CD14-positive monocyte (primary cell): ENCODE data around the gene ZBTB37. TPM values are rescaled to one million over a fixed set of nuclear protein-coding genes. Genes with fewer than 3 reads are reported as not detected.
"Not testable (repeated sequence)": the region's sequence is repeated elsewhere in the genome, so short reads cannot be mapped to it uniquely, and the experiment has no call there.

Experiments
- DNase-seq, 3 donors: peaks; one replicate each; pipeline ENCODE4 v3.0.0-alpha.2; 2011 to 2022
- H2AFZ ChIP-seq: 2 replicates; pipeline ENCODE4 v1.6.0; 2012; ENCODE audit warnings: mild to moderate bottlenecking, low read depth, low read length, inconsistent platforms; ENCODE audit not compliant: insufficient read depth, poor library complexity, severe bottlenecking
- H3K27ac ChIP-seq, 2 donors: 1 replicate in 1 of 2; 2 replicates in 1 of 2; pipeline ENCODE4 v1.5.1; 2012 to 2013; ENCODE audit warnings: low read length in 2 of 2, control low read depth in 1 of 2, inconsistent platforms in 1 of 2, low read depth in 1 of 2, mild to moderate bottlenecking in 1 of 2
- H3K27me3 ChIP-seq, 2 donors: one replicate each; pipeline versions ENCODE4 v1.6.0 to v1.6.1; 2011 to 2013; ENCODE audit warnings: low read length in 2 of 2; ENCODE audit not compliant: control insufficient read depth in 2 of 2, insufficient read depth in 2 of 2
- H3K36me3 ChIP-seq, 2 donors: replicated peaks in 1 of 2; 1 replicate in 1 of 2; 2 replicates in 1 of 2; pipeline versions ENCODE4 v1.5.1 to v1.6.1; 2012 to 2013; ENCODE audit warnings: low read length in 2 of 2, control low read depth in 1 of 2, inconsistent platforms in 1 of 2, mild to moderate bottlenecking in 1 of 2; ENCODE audit not compliant: insufficient read depth in 2 of 2, control insufficient read depth in 1 of 2
- H3K4me1 ChIP-seq, 2 donors: 1 replicate in 1 of 2; 2 replicates in 1 of 2; pipeline versions ENCODE4 v1.5.1 to v1.6.1; 2012 to 2013; ENCODE audit warnings: low read length in 2 of 2, control low read depth in 1 of 2, inconsistent platforms in 1 of 2, mild to moderate bottlenecking in 1 of 2, moderate library complexity in 1 of 2; ENCODE audit not compliant: insufficient read depth in 2 of 2, control insufficient read depth in 1 of 2
- H3K4me2 ChIP-seq: replicated peaks from 2 replicates; pipeline ENCODE3; 2012; ENCODE audit warnings: low read length, moderate library complexity, mild to moderate bottlenecking; ENCODE audit not compliant: poor library complexity, severe bottlenecking; ENCODE audit errors: extremely low read depth
- H3K4me3 ChIP-seq, 3 experiments: fragments of 200-600 bp in 1 of 3; sonication (generic) in 1 of 3; replicated peaks in 1 of 3; 1 replicate in 2 of 3; 2 replicates in 1 of 3; pipeline ENCODE4 v1.5.1; 2011 to 2013; ENCODE audit warnings: low read length in 3 of 3, mild to moderate bottlenecking in 3 of 3, control low read depth in 2 of 3, low read depth in 2 of 3, inconsistent platforms in 1 of 3, moderate library complexity in 1 of 3
- H3K79me2 ChIP-seq: 2 replicates; pipeline ENCODE4 v1.6.0; 2012; ENCODE audit warnings: mild to moderate bottlenecking, control low read depth, inconsistent platforms, low read length, moderate library complexity; ENCODE audit not compliant: insufficient read depth
- H3K9ac ChIP-seq: 2 replicates; pipeline ENCODE4 v1.6.0; 2017; ENCODE audit warnings: low read length, mild to moderate bottlenecking; ENCODE audit not compliant: insufficient read depth, poor library complexity, severe bottlenecking
- H3K9me3 ChIP-seq, 2 donors: replicated peaks in 1 of 2; 1 replicate in 1 of 2; 2 replicates in 1 of 2; pipeline versions ENCODE4 v1.5.1 to v1.6.1; 2012 to 2013; ENCODE audit warnings: low read length in 2 of 2, control low read depth in 1 of 2; ENCODE audit not compliant: control insufficient read depth in 1 of 2, insufficient read depth in 1 of 2
- H4K20me1 ChIP-seq: 2 replicates; pipeline ENCODE4 v1.6.0; 2012; ENCODE audit warnings: mild to moderate bottlenecking, low read length, control low read depth, moderate library complexity; ENCODE audit not compliant: insufficient read depth
- H3K27ac Mint-ChIP-seq, 7 donors: one replicate each; pipeline ENCODE4 v1.8.0; 2020; ENCODE audit warnings: mild to moderate bottlenecking in 7 of 7, mixed read lengths in 7 of 7, moderate library complexity in 6 of 7, inconsistent platforms in 2 of 7
- H3K27me3 Mint-ChIP-seq, 3 donors: one replicate each; pipeline ENCODE4 v1.8.0; 2021 to 2022; ENCODE audit warnings: low read depth in 3 of 3, mild to moderate bottlenecking in 3 of 3, mixed read lengths in 3 of 3, moderate library complexity in 3 of 3, inconsistent platforms in 1 of 3
- H3K36me3 Mint-ChIP-seq, 2 donors: one replicate each; pipeline ENCODE4 v1.8.0; 2020; ENCODE audit warnings: mixed read lengths in 2 of 2, inconsistent platforms in 1 of 2, mild to moderate bottlenecking in 1 of 2
- H3K4me1 Mint-ChIP-seq: one replicate; pipeline ENCODE4 v1.8.0; 2020; ENCODE audit warnings: mild to moderate bottlenecking, mixed read lengths
- H3K4me3 Mint-ChIP-seq, 2 donors: one replicate each; pipeline ENCODE4 v1.8.0; 2020; ENCODE audit warnings: mild to moderate bottlenecking in 2 of 2, mixed read lengths in 2 of 2, moderate library complexity in 1 of 2
- H3K9me3 Mint-ChIP-seq, 7 donors: one replicate each; pipeline ENCODE4 v1.8.0; 2020 to 2022; ENCODE audit warnings: mixed read lengths in 7 of 7, mild to moderate bottlenecking in 6 of 7, moderate library complexity in 6 of 7, inconsistent platforms in 2 of 7
- WGBS: methylation state at CpG from one replicate; pipeline ENCODE4 v1.1.5; 2013; ENCODE audit warnings: missing lambda C conversion rate; ENCODE audit not compliant: insufficient coverage; 5-methylcytosine and 5-hydroxymethylcytosine counted together
- intact Hi-C, 2 donors: fragments of 100-400 bp; cut with micrococcal nuclease; formaldehyde crosslinking; loops; one replicate each; pipeline versions ENCODE4 v1.15.0 to v1.15.1; 2023
- polyA plus RNA-seq, 3 donors: library from polyadenylated mRNA; depleted of rRNA in 1 of 3; unstranded in 2 of 3; stranded (reverse) in 1 of 3; fragments of 300-500 nt in 2 of 3; fragments of >200 nt in 1 of 3; fragmentation: Illumina TruSeq in 2 of 3; gene quantifications; 1 replicate in 2 of 3; 2 replicates in 1 of 3; pipeline ENCODE4 v1.2.3, GENCODE V29; 2012 to 2021
- TF ChIP-seq, protein P1 (sequence below): fragments of 200-600 bp; IDR thresholded peaks from one replicate; pipeline ENCODE4 v1.8.0; 2022; ENCODE audit warnings: antibody characterized with exemption, mild to moderate bottlenecking

Gene ZBTB37
- polyA plus RNA-seq, 3 donors, result 0.87 to 4.1 (median 0.91) TPM

DNA sequence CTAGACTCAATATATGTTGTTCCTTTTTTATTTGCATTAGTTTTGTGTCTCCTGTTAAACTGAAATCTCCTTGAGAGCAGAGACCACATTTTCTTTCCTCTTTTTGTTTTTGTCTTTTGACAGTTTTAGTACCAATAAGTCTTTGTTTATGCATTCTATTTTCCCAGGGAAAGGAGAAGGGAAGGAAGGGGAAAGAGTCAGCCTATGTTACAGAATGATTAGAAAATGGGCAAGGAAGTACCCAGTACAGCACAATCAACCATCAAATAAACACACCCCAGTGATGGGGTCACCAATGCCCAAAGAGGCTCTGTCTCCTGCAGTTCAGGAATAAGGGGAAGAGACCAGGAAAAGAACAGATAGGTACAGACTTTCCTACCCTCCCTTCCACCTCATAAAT is 10.1 kb downstream of the ZBTB37 start:
- TF ChIP-seq, protein P1, sequence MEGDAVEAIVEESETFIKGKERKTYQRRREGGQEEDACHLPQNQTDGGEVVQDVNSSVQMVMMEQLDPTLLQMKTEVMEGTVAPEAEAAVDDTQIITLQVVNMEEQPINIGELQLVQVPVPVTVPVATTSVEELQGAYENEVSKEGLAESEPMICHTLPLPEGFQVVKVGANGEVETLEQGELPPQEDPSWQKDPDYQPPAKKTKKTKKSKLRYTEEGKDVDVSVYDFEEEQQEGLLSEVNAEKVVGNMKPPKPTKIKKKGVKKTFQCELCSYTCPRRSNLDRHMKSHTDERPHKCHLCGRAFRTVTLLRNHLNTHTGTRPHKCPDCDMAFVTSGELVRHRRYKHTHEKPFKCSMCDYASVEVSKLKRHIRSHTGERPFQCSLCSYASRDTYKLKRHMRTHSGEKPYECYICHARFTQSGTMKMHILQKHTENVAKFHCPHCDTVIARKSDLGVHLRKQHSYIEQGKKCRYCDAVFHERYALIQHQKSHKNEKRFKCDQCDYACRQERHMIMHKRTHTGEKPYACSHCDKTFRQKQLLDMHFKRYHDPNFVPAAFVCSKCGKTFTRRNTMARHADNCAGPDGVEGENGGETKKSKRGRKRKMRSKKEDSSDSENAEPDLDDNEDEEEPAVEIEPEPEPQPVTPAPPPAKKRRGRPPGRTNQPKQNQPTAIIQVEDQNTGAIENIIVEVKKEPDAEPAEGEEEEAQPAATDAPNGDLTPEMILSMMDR, result no peak
- Histone ChIP-seq H3K4me3 (no peak overlapping the region), H3K27ac (no peak overlapping the region), H3K4me1 (no peaks in the 10 kb centered on the region), H3K27me3 (no peaks in the 10 kb centered on the region), H3K9me3 (no peaks in the 10 kb centered on the region), H3K79me2 (no peaks in the 10 kb centered on the region), H3K9ac (no peak overlapping the region), H3K4me2 (no peak overlapping the region), H4K20me1 (no peaks in the 10 kb centered on the region), H2AFZ (no peak overlapping the region), H3K36me3 (peaks cover 20 to 49% of the 10 kb centered on the region in 2 donors)
- peaks cover 0 to 13% (median 2%) of the 10 kb centered on the region in 7 donors for H3K9me3 Mint-ChIP-seq
- H3K36me3 Mint-ChIP-seq, result peaks cover 48 to 63% of the 10 kb centered on the region in 2 donors
- H3K4me1 Mint-ChIP-seq, result peaks cover 2% of the 10 kb centered on the region
- H3K27ac Mint-ChIP-seq, result no peak overlapping the region
- DNase-seq, result no peak
- no peak overlapping the region for H3K4me3 Mint-ChIP-seq
- no peaks in the 10 kb centered on the region for H3K27me3 Mint-ChIP-seq
- intact Hi-C loops, result no loop called here

DNA sequence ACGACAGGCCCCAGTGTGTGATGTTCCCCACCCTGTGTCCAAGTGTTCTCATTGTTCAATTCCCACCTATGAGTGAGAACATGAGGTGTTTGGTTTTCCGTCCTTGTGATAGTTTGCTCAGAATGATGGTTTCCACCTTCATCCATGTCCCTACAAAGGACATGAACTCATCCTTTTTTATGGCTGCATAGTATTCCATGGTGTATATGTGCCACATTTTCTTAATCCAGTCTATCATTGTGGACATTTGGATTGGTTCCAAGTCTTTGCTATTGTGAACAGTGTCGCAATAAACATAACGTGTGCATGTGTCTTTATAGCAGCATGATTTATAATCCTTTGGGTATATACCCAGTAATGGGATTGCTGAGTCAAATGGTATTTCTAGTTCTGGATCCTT is 12.9 kb downstream of the ZBTB37 start:
- H3K9me3 Mint-ChIP-seq, H3K4me1 ChIP-seq, H3K4me2 ChIP-seq, H3K9ac ChIP-seq, H3K4me3 Mint-ChIP-seq, H3K4me3 ChIP-seq, H3K27me3 Mint-ChIP-seq, DNase-seq, H3K27ac ChIP-seq, H3K27ac Mint-ChIP-seq, H2AFZ ChIP-seq, H3K4me1 Mint-ChIP-seq, H3K79me2 ChIP-seq, intact Hi-C loops, H3K9me3 ChIP-seq, H3K27me3 ChIP-seq, H4K20me1 ChIP-seq: not testable (repeated sequence)
- WGBS, result no CpG with 5 or more reads among the region's 4 CpGs
- H3K36me3 ChIP-seq, result peaks cover 26 to 38% of the 10 kb centered on the region in 2 donors
- peaks cover 42 to 45% of the 10 kb centered on the region in 2 donors for H3K36me3 Mint-ChIP-seq
